HG03520 (cell line): ENCODE data around the gene ACBD6.

Experiments
- ATAC-seq: cut with Tn5 transposase; IDR thresholded peaks from one replicate; pipeline ENCODE4 v1.9.1; 2021; ENCODE audit warnings: mild to moderate bottlenecking, moderate library complexity; ENCODE audit not compliant: unreplicated experiment

ACBD6 gene

DNA sequence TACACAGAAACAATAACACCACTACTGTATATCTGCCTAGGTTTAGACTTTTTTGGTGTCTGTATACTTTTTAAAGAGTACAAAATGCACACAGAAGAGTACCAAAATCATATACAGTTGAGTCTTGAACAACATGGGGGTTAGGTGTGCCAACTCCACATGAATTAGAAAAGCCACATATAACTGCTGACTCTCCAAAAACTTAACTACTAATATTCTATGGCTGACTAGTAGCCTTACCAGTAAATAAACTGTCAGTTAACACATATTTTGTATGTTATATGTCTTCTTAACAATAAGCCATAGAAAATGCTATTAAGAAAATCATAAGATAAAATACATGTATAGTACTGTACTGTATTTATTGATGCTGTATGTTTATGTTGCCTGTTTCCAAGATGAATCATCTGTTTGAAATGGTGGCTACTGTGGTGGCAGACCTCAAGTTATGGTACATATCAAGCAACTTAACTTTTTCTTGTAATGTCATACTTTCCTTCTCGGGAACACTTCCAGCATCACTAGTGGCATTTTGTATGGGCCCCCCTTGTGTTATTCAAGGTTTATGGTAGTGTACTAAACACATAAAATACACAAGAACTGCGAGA, 201.1 kb downstream of the ACBD6 start:
- ATAC-seq, result no peak

DNA sequence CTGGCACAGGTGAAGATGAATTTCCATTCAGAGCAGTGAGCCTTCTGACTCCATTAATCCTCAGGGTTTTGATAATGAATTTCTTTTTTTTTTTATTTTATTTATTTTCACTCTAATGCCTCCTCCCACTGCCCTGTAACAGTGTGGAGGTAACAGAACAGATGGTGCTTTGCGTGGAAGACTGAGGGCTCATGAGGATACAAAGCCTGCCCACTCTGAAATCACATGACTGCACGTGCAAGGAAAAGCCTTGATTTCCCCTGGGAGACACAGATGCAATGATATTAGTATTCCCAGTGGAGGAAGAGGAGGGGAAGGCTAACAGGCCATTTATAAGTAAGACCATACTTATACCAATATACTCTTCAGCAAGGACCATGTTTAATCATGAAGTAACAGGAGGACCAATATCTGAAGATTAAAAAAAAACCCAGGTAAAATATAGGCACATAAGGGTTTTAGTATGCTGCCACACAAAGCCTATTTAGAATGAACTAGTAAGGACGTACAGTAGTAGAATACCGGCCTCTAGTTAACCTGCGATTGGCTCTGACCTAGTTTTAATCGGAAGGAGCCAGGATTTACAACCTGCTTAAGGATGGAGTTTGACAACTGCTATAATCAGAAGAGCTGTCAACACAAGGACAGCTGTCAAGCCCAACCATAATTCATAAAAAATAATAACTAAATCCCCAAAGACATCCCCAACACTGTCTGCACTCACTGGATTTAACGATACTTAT, 202.7 kb downstream of the ACBD6 start:
- ATAC-seq, result no peak

DNA sequence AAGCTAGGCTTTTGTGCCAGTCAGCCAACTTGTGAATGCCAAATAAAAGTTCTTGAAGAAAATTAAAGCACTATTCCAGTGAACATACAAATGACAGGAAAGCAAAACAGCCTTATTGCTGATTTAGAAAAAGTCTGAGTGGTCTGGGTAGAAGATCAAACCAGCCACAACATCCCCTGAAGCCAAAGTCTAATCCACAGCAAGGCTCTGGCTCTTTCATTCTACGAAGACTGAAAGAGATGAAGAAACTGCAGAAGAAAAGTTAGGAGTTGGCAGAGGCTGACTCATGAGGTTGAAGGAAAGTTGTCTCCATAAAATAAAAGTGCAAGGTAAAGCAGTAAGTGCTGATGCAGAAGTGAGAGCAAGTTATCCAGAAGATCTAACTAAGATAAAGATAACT, 206.4 kb downstream of the ACBD6 start:
- ATAC-seq, result no peak

DNA sequence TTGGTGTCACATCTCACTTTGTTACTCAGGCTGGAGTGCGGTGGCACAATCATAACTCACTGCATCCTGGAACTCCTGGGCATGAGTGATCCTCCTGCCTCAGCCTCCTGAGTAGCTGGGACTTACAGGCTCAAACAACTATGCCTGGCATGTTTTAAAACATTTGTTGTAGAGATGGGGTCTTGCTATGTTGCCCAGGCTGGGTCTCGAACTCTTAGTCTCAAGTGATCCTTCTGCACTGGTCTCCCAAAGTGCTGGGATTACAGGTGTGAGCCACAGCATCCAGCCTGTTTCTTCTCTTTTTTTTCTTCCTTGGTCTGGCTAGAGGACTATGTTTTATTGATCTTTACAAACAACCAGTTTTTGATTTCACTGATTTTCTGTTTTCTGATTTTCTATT, 207.7 kb downstream of the ACBD6 start:
- no peak for ATAC-seq

DNA sequence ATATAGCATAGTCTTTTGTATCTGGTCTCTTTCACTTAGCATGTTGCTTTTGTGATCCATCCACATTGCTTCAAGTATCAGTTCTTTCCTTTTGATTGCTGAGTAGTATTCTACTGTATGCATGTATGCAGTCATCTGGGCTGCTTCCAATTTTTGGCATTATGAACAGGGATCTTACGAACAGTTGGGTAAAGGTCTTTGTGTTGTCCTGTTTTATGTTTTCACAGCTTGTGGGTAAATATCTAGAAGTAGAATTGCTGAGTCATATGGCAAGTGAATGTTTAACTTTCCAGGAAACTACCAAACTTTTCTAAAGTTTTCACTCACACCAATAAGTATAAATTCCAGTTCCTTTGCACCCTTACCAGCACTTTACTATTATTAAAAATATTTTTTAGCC, 211.4 kb downstream of the ACBD6 start:
- no peak for ATAC-seq

DNA sequence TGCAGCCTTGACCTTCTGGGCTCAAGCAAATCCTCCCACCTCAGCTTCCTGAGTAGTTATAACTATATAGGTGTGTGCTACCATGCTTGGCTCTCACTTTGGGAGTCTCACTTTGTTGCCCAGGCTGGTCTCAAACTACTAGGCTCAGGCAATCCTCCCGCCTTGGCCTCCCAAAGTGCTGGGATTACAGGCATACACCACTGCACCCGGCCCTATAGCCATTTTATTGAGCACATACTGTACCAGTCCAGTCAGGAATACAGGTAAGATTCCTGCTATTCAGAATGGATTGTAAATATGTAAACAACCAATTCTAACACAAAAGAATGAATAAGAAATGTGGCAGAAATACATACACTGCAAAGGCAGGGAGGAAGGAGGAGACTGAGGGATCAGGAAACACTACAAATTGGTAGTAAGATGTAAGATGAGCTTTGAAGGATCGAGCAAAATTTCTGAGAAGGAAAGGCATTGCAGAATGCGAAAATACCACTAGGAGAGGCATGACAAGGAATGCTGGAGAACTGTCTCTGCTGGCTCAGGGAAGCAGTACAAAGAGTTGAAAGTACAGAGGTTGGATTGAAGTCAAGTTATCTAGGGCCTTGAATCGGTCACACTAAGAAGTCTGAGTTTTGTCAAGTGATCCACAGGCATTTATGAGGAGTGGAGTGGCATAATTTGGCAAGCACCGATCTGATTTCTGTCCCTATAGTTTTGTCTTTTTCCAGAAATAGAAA, 211.9 kb downstream of the ACBD6 start:
- no peak for ATAC-seq

DNA sequence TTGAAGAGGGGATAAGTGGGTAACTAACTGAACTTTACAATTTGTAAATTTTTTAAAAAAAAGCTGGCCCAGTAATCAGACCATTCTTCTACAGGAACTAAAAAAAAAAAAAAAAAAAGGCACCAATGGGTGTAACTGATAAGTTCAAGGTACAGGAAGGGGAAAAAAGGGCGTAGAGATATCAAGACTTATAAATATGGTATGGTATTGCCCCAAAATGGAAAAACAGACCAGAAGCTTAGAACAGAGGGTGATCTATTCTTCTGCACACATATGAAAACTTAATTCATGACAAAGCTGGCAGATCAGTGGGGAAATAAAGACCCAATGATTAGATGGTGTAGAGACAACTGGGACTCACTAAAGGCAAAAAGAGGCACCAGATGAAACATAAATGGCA, 213.4 kb downstream of the ACBD6 start:
- no peak for ATAC-seq

DNA sequence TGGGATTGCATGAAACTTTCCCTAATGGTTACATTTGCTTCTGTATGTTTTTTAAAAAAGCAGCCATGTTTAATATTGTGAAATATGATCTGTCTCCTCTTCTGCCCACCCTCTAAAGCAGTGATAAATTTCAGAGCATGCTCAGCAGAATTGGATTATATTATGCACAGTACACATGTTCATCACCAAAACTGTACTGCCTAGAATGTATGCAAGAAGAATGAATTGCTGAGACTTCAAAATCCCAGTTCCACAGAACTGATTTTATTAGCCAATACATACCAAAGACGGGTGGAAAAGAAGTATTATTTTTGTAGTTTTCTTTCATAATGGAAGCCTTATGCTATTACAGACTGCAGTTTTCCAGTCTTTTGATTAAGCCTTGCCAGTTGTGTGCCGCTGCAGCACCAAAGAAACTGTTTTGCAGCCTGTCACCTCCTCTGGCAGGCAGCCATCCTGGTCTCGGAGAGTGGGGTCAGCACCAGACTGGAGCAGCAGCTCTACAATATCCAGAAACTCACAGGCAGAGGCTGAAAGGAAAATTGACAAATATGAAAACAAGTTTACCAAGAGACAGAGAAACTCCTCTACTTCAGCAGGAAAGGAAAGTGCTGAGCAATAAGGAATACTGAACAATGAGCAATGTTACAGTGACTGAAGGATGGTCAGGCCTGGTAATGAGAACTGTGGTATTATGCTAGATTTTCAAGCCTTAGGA, 214.2 kb downstream of the ACBD6 start:
- ATAC-seq, result no peak

DNA sequence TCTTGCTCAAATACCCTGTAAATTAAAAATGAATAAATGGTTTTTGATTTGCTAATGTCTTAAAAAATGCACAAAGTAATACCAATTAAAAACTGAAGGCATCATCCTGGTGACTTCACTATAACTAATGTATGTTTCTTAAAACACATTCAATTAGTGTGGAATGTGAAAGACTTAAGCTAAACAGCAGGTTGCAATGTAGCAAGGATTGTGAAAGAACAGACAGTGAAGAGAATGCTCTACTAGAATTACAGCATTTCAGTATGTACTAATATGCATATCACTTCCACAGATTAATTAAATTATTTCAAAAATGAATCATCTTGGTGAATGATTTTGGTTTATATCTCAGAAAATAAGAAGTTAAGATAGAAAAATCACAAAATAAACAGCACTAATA, 216.0 kb downstream of the ACBD6 start:
- ATAC-seq, result no peak

DNA sequence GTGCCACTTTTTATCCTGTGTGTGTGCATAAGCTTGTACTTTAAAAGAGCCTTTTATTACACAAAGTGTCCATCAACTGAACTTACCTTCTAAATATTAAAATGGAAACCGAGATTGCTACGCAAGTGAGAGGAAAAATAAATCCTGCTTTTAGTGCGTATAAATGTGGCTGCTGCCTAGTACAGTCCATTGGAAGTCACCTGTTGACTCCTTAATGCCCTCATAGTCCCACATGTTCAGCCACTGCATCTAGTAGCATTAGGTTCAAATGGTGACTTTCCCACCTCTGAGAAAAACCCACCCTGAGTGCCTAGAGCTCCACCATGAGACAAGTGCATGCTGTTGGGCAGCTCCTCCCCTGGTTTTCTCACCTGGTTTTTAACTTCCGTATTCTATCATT, 219.3 kb downstream of the ACBD6 start:
- ATAC-seq, result no peak

DNA sequence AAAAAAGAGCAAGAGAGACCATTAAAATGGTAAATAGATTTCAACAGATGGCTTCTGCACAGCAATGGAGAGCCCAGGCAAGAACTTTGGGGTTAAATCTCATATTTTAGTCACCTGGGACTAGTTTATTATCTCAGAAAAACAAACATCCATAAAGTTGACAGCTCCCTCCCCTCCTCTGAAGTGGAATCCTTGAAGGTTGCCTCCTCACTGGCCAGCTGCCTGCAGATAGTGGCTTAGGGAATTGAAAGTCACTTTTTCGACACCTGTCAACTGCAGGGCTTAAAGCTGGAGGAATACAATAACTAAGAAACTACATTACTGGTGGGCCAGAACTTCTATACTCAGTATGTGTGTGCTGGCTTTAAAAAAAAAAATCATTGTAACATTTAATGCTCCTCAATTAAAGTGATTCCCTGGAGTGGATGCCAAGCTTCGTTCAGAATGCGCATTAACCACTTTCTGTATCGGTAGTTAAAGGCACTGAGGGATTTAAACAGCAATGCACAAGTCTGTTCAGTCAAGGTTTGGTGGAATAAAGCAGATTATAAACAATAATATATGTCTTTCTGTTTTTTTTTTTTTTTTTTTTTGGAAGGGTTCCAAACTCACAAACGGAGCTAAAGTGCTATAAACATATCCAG, 219.9 kb downstream of the ACBD6 start:
- ATAC-seq, result no peak

DNA sequence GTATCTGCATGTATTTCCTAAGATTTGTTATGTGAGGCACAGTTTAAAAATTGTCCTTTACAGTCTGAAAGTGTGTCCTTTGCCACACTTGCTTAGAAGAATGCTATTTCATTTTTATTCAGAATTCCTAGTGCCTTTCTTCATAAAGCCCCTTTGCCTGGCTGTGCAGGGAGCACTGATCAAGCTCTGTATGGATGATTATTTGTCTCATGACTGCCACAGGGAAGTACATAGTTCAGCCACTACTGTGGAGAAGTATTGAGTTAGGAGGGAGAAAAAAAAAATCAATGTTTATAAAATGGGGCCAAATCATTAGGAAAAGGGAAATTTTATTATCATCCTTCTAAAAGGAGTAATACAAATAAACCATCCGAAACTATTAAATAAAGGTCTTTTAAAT, 220.9 kb downstream of the ACBD6 start:
- ATAC-seq, result no peak

DNA sequence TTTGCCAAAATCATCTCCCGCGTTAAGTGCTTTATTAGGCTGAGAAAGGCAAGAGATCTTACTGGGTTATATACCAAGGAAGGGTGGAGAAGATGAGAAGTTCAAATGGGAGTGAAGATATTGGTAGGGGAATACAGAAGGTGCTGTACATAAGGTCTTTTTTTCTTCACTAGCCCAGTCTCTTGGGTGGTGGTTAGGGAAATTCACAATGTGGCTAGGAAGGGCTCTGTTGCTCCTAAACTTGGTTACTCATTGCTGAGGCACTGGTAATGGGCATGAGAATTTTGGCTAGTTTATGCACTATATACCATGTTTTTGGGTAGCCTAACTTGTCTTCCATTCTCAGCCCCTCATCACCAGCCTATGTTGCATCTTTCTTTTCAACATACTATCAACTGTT, 221.8 kb downstream of the ACBD6 start:
- no peak for ATAC-seq

DNA sequence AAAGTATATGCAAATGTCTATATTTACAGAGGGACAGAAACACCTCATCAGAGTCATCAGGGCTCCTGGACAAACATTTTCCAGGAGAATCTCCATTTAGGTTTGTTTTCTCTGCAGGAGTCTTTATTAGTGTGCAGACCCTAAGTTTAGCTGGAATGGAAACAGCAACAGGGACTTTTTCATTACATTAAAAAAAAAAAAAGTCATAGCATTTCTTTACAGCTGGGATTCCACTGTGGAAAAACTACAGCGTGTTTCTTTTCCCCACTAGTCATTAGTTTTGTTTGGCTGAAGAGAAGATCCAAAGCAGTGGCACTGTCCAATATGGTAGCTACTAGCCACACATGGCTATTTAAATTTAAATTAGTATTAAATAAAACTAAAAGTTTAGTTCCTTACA, 222.7 kb downstream of the ACBD6 start:
- no peak for ATAC-seq

DNA sequence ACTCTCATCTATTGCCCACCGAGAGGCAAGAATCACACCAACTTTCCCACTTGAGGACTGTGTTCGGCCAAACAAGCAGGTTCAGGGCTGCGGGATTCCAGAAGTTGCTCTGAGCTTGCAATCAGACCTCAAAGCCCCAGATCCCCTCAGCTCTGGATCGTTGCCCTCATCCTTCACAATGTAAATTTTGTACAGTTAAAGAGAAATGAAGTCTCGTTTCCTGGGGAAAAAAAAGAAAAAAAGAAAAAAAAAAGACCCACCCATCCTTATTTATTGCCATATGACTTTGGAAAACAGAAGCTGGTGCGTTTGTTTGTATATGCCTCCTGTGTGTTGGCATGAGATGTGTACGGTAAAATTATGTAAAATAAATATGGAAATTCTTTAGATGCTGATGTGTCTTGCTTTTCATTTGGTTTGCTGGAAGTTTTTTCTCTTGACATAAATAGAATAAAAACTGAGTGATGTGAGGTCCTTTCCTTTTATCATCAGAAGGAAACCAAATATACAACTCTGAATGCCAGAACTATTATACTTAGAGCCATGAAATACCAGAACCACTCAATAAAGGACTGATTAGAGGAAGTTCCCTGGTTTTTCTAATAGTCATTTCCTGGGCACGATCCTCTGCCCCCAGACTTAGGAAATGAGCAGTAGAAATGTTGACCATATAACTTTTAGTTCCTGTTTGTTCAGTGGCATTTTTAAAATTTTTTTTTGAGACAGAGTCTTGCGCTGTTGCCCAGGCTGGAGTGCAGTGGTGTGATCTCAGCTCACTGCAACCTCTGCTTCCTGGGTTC, 223.6 kb downstream of the ACBD6 start:
- no peak for ATAC-seq

DNA sequence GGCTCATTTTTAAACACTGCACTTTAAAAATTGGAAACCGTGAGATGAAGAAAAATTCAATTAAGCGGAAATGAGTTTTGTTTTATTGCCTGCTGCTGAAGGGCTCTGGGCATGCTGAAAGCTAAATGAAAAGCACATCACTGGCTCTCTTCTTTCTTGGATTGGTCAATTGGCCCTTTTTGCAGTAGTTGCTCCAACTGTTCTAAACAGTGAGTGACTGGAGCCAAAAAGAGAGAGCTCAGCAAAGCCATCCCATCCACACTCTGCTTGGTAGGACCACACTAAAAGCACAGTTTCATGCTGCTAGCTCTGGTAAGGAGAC, 224.2 kb downstream of the ACBD6 start:
- no peak for ATAC-seq

DNA sequence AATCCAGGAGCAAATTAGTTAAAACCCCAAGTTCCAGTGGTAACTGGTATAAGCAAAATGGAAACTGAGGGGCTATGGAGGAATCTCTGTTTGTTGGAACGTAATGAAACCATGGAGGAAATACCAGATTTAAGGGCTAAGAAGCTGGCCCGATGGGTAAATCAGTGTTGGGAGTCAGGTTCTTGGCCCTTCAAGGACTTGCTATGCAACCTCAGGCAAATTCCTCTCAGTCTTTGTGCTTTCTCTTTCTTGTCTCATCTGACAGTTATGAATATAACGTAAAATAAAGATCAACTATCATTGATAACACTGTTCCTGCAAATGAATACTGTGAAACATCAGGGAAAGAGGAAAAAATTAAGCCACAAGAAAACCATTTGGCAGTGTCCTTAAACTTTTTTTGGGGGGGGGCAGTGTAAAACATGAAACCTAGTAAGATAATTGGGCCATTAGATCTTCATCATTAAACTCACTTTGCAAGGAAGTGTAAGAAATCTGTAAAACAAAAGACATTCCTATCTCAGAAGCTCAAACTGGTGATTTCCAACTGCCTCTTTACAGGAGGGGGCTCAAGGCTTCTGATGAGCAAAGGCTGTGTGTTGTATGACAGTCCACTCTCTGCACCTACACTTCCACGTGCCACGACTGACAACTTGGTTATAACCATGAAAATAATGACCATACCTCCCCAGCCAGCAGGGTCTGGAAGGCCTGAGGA, 224.7 kb downstream of the ACBD6 start:
- no peak for ATAC-seq

DNA sequence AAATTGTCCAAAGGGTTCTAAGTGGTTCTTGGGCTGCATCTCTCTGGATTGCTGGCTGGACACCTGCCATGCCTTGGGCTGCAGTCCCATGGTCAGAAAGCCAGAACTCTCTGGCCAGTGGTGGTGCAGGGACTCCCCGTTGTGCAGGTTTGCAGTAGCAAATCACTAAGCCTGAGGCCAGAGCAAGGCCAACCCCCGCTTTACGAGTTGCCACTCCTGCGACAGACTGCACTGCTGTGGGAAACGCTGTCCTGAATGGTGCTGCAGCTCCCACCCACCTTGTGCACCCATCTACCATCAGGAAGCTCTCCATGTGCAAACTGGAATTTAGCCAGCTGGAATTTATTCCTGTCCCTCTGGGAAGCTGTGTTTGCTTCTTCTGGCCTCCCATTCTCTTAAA, 226.7 kb downstream of the ACBD6 start:
- no peak for ATAC-seq

DNA sequence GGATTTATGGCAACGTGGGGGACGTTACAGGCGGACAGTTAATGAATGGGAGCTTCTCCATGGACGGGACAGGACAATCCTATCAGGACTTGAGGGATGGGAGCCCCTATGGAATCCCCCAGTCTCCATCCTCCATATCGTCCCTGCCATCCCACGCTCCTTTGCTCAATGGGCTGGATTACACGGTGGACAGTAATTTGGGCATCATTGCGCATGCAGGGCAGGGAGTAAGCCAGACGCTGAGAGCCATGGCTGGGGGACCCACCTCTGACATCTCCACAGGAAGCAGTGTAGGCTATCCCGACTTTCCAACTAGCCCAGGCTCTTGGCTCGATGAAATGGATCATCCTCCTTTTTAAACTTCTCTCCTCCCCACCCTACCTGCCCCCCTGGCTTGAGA, 228.2 kb downstream of the ACBD6 start:
- no peak for ATAC-seq

DNA sequence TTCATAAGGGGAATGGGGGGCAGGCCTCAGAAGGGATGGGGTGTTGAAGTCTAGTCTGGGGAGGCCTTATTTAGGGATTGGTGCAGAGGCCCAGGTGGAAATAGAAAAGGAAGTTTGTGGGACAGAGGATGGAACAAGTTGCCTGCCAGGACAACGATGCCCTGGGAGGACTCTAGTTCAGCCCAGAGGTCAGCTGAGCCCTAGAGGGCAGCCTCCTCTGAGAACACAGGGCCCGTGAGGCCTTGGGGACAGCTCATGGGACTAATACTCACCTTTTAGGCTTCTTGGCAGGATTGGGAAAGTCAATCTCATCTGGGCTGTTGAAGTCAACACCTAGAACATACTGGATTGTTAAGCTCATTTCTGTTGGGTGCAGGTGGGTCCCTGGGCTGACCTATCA, 229.3 kb downstream of the ACBD6 start:
- no peak for ATAC-seq
